AG10803 (cell line): ENCODE results near the gene WNT5A.
A peak's percentile ranks its signal among the peaks of the same experiment; 100 is the strongest.

Source experiments
- DNase-seq: peaks from one replicate; pipeline ENCODE4 v3.0.0; 2010; ENCODE audit warnings: low read depth
- H3K4me3 ChIP-seq: 2 replicates; pipeline ENCODE4 v1.5.1; 2011; ENCODE audit warnings: mild to moderate bottlenecking, low read length, control low read depth
- CTCF ChIP-seq: conservative IDR thresholded peaks from 2 replicates; pipeline ENCODE4 v1.5.1; 2011; ENCODE audit warnings: mild to moderate bottlenecking, low read length, control low read depth, inconsistent platforms

WNT5A gene

GRCh38 chr3:55524565-55525244, 37.6 kb upstream of the WNT5A start:
- no peak for TF ChIP-seq CTCF
- peak; percentile 86 for DNase-seq
- no peak overlapping the region for H3K4me3 ChIP-seq

GRCh38 chr3:55523471-55523870, 36.4 kb upstream of the WNT5A start:
- TF ChIP-seq CTCF: no peak
- no peak for DNase-seq
- no peak overlapping the region for H3K4me3 ChIP-seq

- no peak for TF ChIP-seq CTCF
- no peak overlapping the region for H3K4me3 ChIP-seq
- DNase-seq: peak; percentile 97
Measured at GRCh38 chr3:55521738-55522421, 34.8 kb upstream of the WNT5A start.

- no peak overlapping the region for H3K4me3 ChIP-seq
- DNase-seq: no peak
- no peak for TF ChIP-seq CTCF
Measured at GRCh38 chr3:55521064-55521737, 34.1 kb upstream of the WNT5A start.

- TF ChIP-seq CTCF: no peak
- peak; percentile 71 for DNase-seq
- no peak overlapping the region for H3K4me3 ChIP-seq
Measured at GRCh38 chr3:55519019-55519418, 31.9 kb upstream of the WNT5A start.

GRCh38 chr3:55518451-55518850, 31.3 kb upstream of the WNT5A start:
- TF ChIP-seq CTCF: no peak
- no peak overlapping the region for H3K4me3 ChIP-seq
- DNase-seq: peak; percentile 36
